WTC11 (cell line): ENCODE measurements around the gene CACNA1B. TPM values are rescaled to one million over a fixed set of nuclear protein-coding genes. Genes with fewer than 3 reads are reported as not detected.

ENCODE experiments used
- ATAC-seq: fragments of 200-7000 bp; cut with Tn5 transposase; 2 replicates; pipeline ENCODE4 v1.10.0; 2021; ENCODE audit warnings: mild to moderate bottlenecking, moderate library complexity
- CTCF ChIA-PET: fragments of 300-600 bp; sonication (Branson Sonifier 250); formaldehyde crosslinking; loops from one replicate; lab custom pipeline; 2021; ENCODE audit warnings: antibody characterized with exemption; lab: Charles Lee
- POLR2A ChIA-PET: fragments of 350-600 bp; sonication (Branson Sonifier 250); formaldehyde crosslinking; loops from one replicate; lab custom pipeline; 2021; ENCODE audit warnings: antibody characterized with exemption; lab: Charles Lee
- DNase-seq: peaks from one replicate; pipeline ENCODE4 v3.0.0; 2021; ENCODE audit warnings: low spot score
- H3K27ac Mint-ChIP-seq: 2 replicates; pipeline ENCODE4 v1.8.0; 2021; ENCODE audit warnings: mixed read lengths
- H3K27me3 Mint-ChIP-seq: 2 replicates; pipeline ENCODE4 v1.8.0; 2021; ENCODE audit warnings: low read depth, mild to moderate bottlenecking, moderate library complexity, mixed read lengths
- H3K36me3 Mint-ChIP-seq: 2 replicates; pipeline ENCODE4 v1.8.0; 2021; ENCODE audit warnings: mixed read lengths
- H3K4me1 Mint-ChIP-seq: 2 replicates; pipeline ENCODE4 v1.8.0; 2022; ENCODE audit warnings: mixed read lengths
- H3K4me3 Mint-ChIP-seq: 2 replicates; pipeline ENCODE4 v1.8.0; 2021; ENCODE audit warnings: mild to moderate bottlenecking, moderate library complexity, mixed read lengths
- H3K9me3 Mint-ChIP-seq: 2 replicates; pipeline ENCODE4 v1.8.0; 2021; ENCODE audit warnings: mixed read lengths
- ATF3 ChIP-seq: sonication (generic); formaldehyde crosslinking; conservative IDR thresholded peaks from 2 replicates; pipeline ENCODE4 v1.8.1; 2022; ENCODE audit warnings: mild to moderate bottlenecking, missing genetic modification reagents
- CBFB ChIP-seq: sonication (generic); formaldehyde crosslinking; IDR thresholded peaks from 2 replicates; pipeline ENCODE4 v1.8.1; 2022; ENCODE audit warnings: mild to moderate bottlenecking, low read depth, missing genetic modification reagents
- CTCF ChIP-seq: fragments of 200-600 bp; IDR thresholded peaks from 2 replicates; pipeline ENCODE4 v1.8.0; 2022; ENCODE audit warnings: antibody characterized with exemption
- ETV6 ChIP-seq: sonication (generic); formaldehyde crosslinking; IDR thresholded peaks from 2 replicates; pipeline ENCODE4 v1.8.1; 2022; ENCODE audit warnings: mild to moderate bottlenecking, missing genetic modification reagents
- FOXJ3 ChIP-seq: sonication (generic); formaldehyde crosslinking; IDR thresholded peaks from 2 replicates; pipeline ENCODE4 v1.9.0; 2021; ENCODE audit warnings: missing genetic modification reagents, mild to moderate bottlenecking, borderline replicate concordance
- FOXK1 ChIP-seq: sonication (generic); formaldehyde crosslinking; IDR thresholded peaks from 2 replicates; pipeline ENCODE4 v1.8.0; 2022; ENCODE audit warnings: mild to moderate bottlenecking, moderate library complexity, missing genetic modification reagents
- GTF2I ChIP-seq: fragments of 250-450 bp; sonication (Bioruptor Pico); conservative IDR thresholded peaks from 2 replicates; pipeline ENCODE4 v1.4.0; 2021; ENCODE audit warnings: mild to moderate bottlenecking
- JAZF1 ChIP-seq: fragments of 250-450 bp; sonication (Bioruptor Pico); IDR thresholded peaks from 2 replicates; pipeline ENCODE4 v1.9.0; 2021; ENCODE audit warnings: moderate library complexity, mild to moderate bottlenecking, inconsistent platforms
- JUN ChIP-seq: sonication (generic); formaldehyde crosslinking; IDR thresholded peaks from 2 replicates; pipeline ENCODE4 v1.8.0; 2023; ENCODE audit warnings: mild to moderate bottlenecking, missing genetic modification reagents
- MXD4 ChIP-seq: fragments of 250-450 bp; sonication (Bioruptor Pico); IDR thresholded peaks from 2 replicates; pipeline ENCODE4 v1.8.0; 2021; ENCODE audit warnings: mild to moderate bottlenecking, moderate library complexity, borderline replicate concordance
- NFYB ChIP-seq: sonication (generic); formaldehyde crosslinking; conservative IDR thresholded peaks from 2 replicates; pipeline ENCODE4 v1.8.0; 2022; ENCODE audit warnings: low read depth, missing genetic modification reagents
- NR2C2 ChIP-seq: sonication (generic); formaldehyde crosslinking; IDR thresholded peaks from 2 replicates; pipeline ENCODE4 v1.8.0; 2022; ENCODE audit warnings: mild to moderate bottlenecking, missing genetic modification reagents
- NR3C1 ChIP-seq: sonication (generic); formaldehyde crosslinking; conservative IDR thresholded peaks from 2 replicates; pipeline ENCODE4 v1.8.1; 2023; ENCODE audit warnings: low read depth, mild to moderate bottlenecking, missing genetic modification reagents
- PRDM15 ChIP-seq: sonication (generic); formaldehyde crosslinking; IDR thresholded peaks from 2 replicates; pipeline ENCODE4 v1.8.0; 2022; ENCODE audit warnings: missing genetic modification reagents
- SMAD3 ChIP-seq: sonication (generic); formaldehyde crosslinking; IDR thresholded peaks from 2 replicates; pipeline ENCODE4 v1.8.0; 2022; ENCODE audit warnings: missing genetic modification reagents, mild to moderate bottlenecking, borderline replicate concordance
- SMAD4 ChIP-seq: sonication (generic); formaldehyde crosslinking; IDR thresholded peaks from 2 replicates; pipeline ENCODE4 v1.8.0; 2022; ENCODE audit warnings: mild to moderate bottlenecking, missing genetic modification reagents
- SOX15 ChIP-seq: fragments of 250-450 bp; sonication (Bioruptor Pico); IDR thresholded peaks from 2 replicates; pipeline ENCODE4 v1.9.0; 2021; ENCODE audit warnings: mild to moderate bottlenecking
- TEAD1 ChIP-seq: sonication (generic); formaldehyde crosslinking; IDR thresholded peaks from 2 replicates; pipeline ENCODE4 v1.8.0; 2022; ENCODE audit warnings: mild to moderate bottlenecking, missing genetic modification reagents
- ZMAT4 ChIP-seq: fragments of 250-450 bp; sonication (Bioruptor Pico); IDR thresholded peaks from 2 replicates; pipeline ENCODE4 v1.9.0; 2021; ENCODE audit warnings: mild to moderate bottlenecking
- ZNF263 ChIP-seq: sonication (generic); formaldehyde crosslinking; IDR thresholded peaks from 2 replicates; pipeline ENCODE4 v1.8.1; 2022; ENCODE audit warnings: low read depth, mild to moderate bottlenecking, moderate library complexity, missing genetic modification reagents
- ZNF512 ChIP-seq: sonication (generic); formaldehyde crosslinking; IDR thresholded peaks from 2 replicates; pipeline ENCODE4 v1.8.1; 2022; ENCODE audit warnings: missing genetic modification reagents, borderline replicate concordance
- total RNA-seq: library from RNA; stranded (reverse); gene quantifications from 3 replicates; pipeline ENCODE4 v1.2.3, GENCODE V29; 2021

The CACNA1B gene
- total RNA-seq, 1 experiment from 2014 or later = 8.4 TPM

DNA sequence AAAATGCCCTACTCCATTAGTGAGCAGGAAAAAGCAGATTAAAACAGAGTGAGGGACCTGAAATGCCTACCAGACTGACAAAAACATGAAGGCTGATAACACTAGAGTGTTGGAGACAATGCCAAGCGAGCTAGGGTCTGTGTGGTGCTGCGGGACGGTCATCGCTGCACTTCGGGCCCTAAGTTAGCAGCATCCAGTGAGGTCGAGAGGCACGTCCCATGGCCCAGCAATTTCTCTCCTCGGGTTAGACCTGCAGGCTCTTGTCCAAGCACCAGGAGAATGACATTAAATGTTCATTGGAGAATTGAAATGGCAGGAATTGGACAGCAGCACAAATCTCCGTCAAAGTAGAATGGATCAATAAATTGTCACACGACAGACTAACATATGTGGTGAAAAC lies 5.3 kb upstream of the CACNA1B start:
- peaks cover 34% of the 10 kb centered on the region for H3K27me3 Mint-ChIP-seq
- H3K4me1 Mint-ChIP-seq = no peaks in the 10 kb centered on the region
- ATAC-seq = no peak
- no peak for DNase-seq
- POLR2A ChIA-PET = no interaction called here
- no peak overlapping the region for H3K27ac Mint-ChIP-seq
- H3K9me3 Mint-ChIP-seq = no peaks in the 10 kb centered on the region
- H3K4me3 Mint-ChIP-seq = no peak overlapping the region
- TF ChIP-seq NR3C1 (CRISPR knock-in tag) (no peak), ZNF512 (no peak), PRDM15 (CRISPR knock-in tag) (no peak), GTF2I (CRISPR knock-in tag) (no peak), JAZF1 (CRISPR knock-in tag) (no peak), ETV6 (CRISPR knock-in tag) (no peak), FOXK1 (no peak)
- TF ChIP-seq, all 79 proteins: peak for 0
- no peaks in the 10 kb centered on the region for H3K36me3 Mint-ChIP-seq
- CTCF ChIA-PET = interaction anchor here (1.2 kb wide), 1 partner anchor 150 kb away, joined by 4 read pairs; no protein-coding TSS in a partner anchor

DNA sequence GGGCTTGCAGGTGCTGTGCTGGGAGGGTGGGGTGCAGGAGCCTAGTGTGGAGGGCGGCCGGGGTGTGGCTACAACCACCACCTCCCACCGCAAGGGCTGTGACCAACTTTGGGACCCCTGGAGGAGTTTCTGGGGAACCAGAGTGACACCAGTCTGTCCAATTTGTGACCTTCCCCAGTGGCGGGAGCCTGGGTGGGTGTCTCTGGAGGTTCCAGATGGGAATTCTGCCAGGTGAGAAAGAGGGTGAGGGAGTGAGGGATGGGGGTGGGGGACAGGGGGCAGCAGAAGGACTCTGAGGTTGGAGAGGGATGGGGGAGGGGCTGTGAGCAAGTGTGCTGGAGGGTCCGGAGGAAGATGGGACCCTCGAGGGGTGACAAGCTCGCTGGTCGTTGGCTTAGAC lies 4.2 kb upstream of the CACNA1B start:
- CTCF ChIA-PET = interaction anchor here (0.7 kb wide), 1 partner anchor 556 kb away, joined by 3 read pairs; no protein-coding TSS in a partner anchor
- no peak for TF ChIP-seq CBFB
- TF ChIP-seq CTCF = no peak
- no peak for TF ChIP-seq SMAD3 (CRISPR knock-in tag)
- no peak for TF ChIP-seq JUN
- Mint-ChIP-seq H3K36me3 (no peaks in the 10 kb centered on the region), H3K27me3 (peaks cover 34% of the 10 kb centered on the region), H3K9me3 (no peaks in the 10 kb centered on the region), H3K4me3 (no peak overlapping the region), H3K4me1 (no peaks in the 10 kb centered on the region), H3K27ac (no peak overlapping the region)
- POLR2A ChIA-PET = no interaction called here
- ATAC-seq = no peak
- no peak for DNase-seq

GRCh38 chr9:137873858-137874362 lies 3.7 kb upstream of the CACNA1B start:
- DNase-seq (no peak), ATAC-seq (no peak)
- Mint-ChIP-seq H3K27ac (no peak overlapping the region), H3K4me1 (no peaks in the 10 kb centered on the region), H3K4me3 (no peak overlapping the region), H3K9me3 (no peaks in the 10 kb centered on the region), H3K36me3 (no peaks in the 10 kb centered on the region), H3K27me3 (peaks cover 34% of the 10 kb centered on the region)
- ChIA-PET CTCF (interaction anchor here (0.7 kb wide), 1 partner anchor 556 kb away, joined by 3 read pairs; no protein-coding TSS in a partner anchor), POLR2A (no interaction called here)
- TF ChIP-seq FOXJ3 (CRISPR knock-in tag) = no peak
- no peak for TF ChIP-seq SMAD3 (CRISPR knock-in tag)
- TF ChIP-seq SMAD4 (CRISPR knock-in tag) = no peak
- TF ChIP-seq JAZF1 (CRISPR knock-in tag) = no peak
- no peak for TF ChIP-seq ATF3 (CRISPR knock-in tag)
- TF ChIP-seq FOXK1 = no peak
- no peak for TF ChIP-seq NR2C2 (CRISPR knock-in tag)
- no peak for TF ChIP-seq ZNF263 (CRISPR knock-in tag)
- no peak for TF ChIP-seq SOX15 (CRISPR knock-in tag)
- no peak for TF ChIP-seq TEAD1 (CRISPR knock-in tag)
- TF ChIP-seq MXD4 = no peak
- TF ChIP-seq NFYB (CRISPR knock-in tag) = no peak
- TF ChIP-seq ZMAT4 (CRISPR knock-in tag) = no peak
